Common myeloid progenitor, CD34-positive (primary cell): Measurements from ENCODE around the gene SLC35G4.

ENCODE experiments used
- CTCF ChIA-PET: fragments of 350-600 bp; sonication (Branson Sonifier 250); formaldehyde crosslinking; loops from one replicate; lab custom pipeline; 2021; ENCODE audit warnings: antibody characterized with exemption; lab: Charles Lee
- POLR2A ChIA-PET: fragments of 350-600 bp; sonication (Branson Sonifier 250); formaldehyde crosslinking; loops from one replicate; lab custom pipeline; 2021; ENCODE audit warnings: antibody characterized with exemption; lab: Charles Lee
- DNase-seq, 3 donors: peaks; one replicate each; pipeline versions ENCODE4 v3.0.0 to v3.0.0-alpha.2; 2013
- H3K27ac ChIP-seq, 2 experiments: 1 replicate in 1 of 2; 2 replicates in 1 of 2; pipeline ENCODE4 v1.7.0; 2013; ENCODE audit warnings: inconsistent platforms in 2 of 2, low read length in 2 of 2, mild to moderate bottlenecking in 2 of 2, low read depth in 1 of 2, moderate library complexity in 1 of 2; ENCODE audit not compliant: severe bottlenecking in 2 of 2, insufficient read depth in 1 of 2, poor library complexity in 1 of 2
- H3K27me3 ChIP-seq, 5 experiments: replicated peaks in 2 of 5; 1 replicate in 3 of 5; 2 replicates in 2 of 5; pipeline versions ENCODE4 v1.6.1 to v1.7.0; 2013; ENCODE audit warnings: low read length in 4 of 5, mild to moderate bottlenecking in 2 of 5, moderate library complexity in 2 of 5, inconsistent platforms in 1 of 5; ENCODE audit not compliant: insufficient read depth in 5 of 5, control insufficient read depth in 4 of 5
- H3K36me3 ChIP-seq, 4 experiments: 1 replicate in 2 of 4; 2 replicates in 2 of 4; pipeline versions ENCODE4 v1.6.1 to v1.7.0; 2013; ENCODE audit warnings: low read length in 3 of 4, control low read depth in 1 of 4, mild to moderate bottlenecking in 1 of 4; ENCODE audit not compliant: control insufficient read depth in 4 of 4, insufficient read depth in 4 of 4
- H3K4me1 ChIP-seq, 4 experiments: 1 replicate in 3 of 4; 2 replicates in 1 of 4; pipeline versions ENCODE4 v1.6.1 to v1.7.1; 2013; ENCODE audit warnings: low read length in 3 of 4, mild to moderate bottlenecking in 3 of 4, control low read depth in 1 of 4, inconsistent platforms in 1 of 4, moderate library complexity in 1 of 4; ENCODE audit not compliant: control insufficient read depth in 4 of 4, insufficient read depth in 4 of 4; ENCODE audit errors: control extremely low read depth in 1 of 4
- H3K4me3 ChIP-seq, 7 experiments: 1 replicate in 4 of 7; 2 replicates in 3 of 7; pipeline versions ENCODE4 v1.5.1 to v1.7.0; 2013; ENCODE audit warnings: mild to moderate bottlenecking in 7 of 7, low read length in 6 of 7, moderate library complexity in 6 of 7, inconsistent platforms in 2 of 7, low read depth in 2 of 7, control low read depth in 1 of 7; ENCODE audit not compliant: insufficient read depth in 4 of 7, control insufficient read depth in 1 of 7; ENCODE audit errors: extremely low read depth in 1 of 7
- H3K9me3 ChIP-seq, 5 experiments: 1 replicate in 4 of 5; 2 replicates in 1 of 5; pipeline versions ENCODE4 v1.6.1 to v1.7.1; 2013; ENCODE audit warnings: low read length in 4 of 5, mild to moderate bottlenecking in 2 of 5, inconsistent platforms in 1 of 5, low read depth in 1 of 5, moderate library complexity in 1 of 5; ENCODE audit not compliant: control insufficient read depth in 4 of 5, insufficient read depth in 2 of 5; ENCODE audit errors: control extremely low read depth in 1 of 5
- whole genome bisulfite sequencing: methylation state at CpG from one replicate; pipeline ENCODE4 v1.1.5; 2013; ENCODE audit not compliant: insufficient coverage; 5-methylcytosine and 5-hydroxymethylcytosine counted together

SLC35G4 gene

GRCh38 chr18:11657554-11657953, 48.2 kb downstream of the SLC35G4 start:
- WGBS, result 94% methylated on average over 6 of the region's 8 CpGs
- POLR2A ChIA-PET, result no interaction called here
- H3K27me3 ChIP-seq, result peaks cover 0 to 17% (median 10%) of the 10 kb centered on the region in 5 experiments

GRCh38 chr18:11658019-11658418, 48.6 kb downstream of the SLC35G4 start:
- H3K4me3 ChIP-seq, result no peak overlapping the region
- H3K27me3 ChIP-seq, result peaks cover 0 to 17% (median 10%) of the 10 kb centered on the region in 5 experiments
- 88% methylated on average over 5 of the region's 5 CpGs for WGBS
- H3K4me1 ChIP-seq, result peaks cover 0 to 6% (median 3%) of the 10 kb centered on the region in 4 experiments
- no peak for DNase-seq
- H3K9me3 ChIP-seq, result peaks cover 0 to 3% (median 1%) of the 10 kb centered on the region in 5 experiments
- H3K36me3 ChIP-seq, result no peaks in the 10 kb centered on the region
- CTCF ChIA-PET, result interaction anchor here (2.1 kb wide), 1 partner anchor 8 kb away, joined by 5 read pairs; no protein-coding TSS in a partner anchor
- POLR2A ChIA-PET, result no interaction called here
- no peak overlapping the region for H3K27ac ChIP-seq

More at GRCh38 chr18:11657554-11657953, 48.2 kb downstream of the SLC35G4 start:
- H3K4me3 ChIP-seq, result no peak overlapping the region
- DNase-seq, result no peak
- CTCF ChIA-PET, result interaction anchor here (2.1 kb wide), 1 partner anchor 9 kb away, joined by 5 read pairs; no protein-coding TSS in a partner anchor
- H3K9me3 ChIP-seq, result peaks cover 0 to 3% (median 1%) of the 10 kb centered on the region in 5 experiments
- H3K4me1 ChIP-seq, result peaks cover 0 to 8% (median 3%) of the 10 kb centered on the region in 4 experiments
- no peak overlapping the region for H3K27ac ChIP-seq
- no peaks in the 10 kb centered on the region for H3K36me3 ChIP-seq

- Histone ChIP-seq H3K36me3 (no peaks in the 10 kb centered on the region), H3K27ac (no peak overlapping the region), H3K4me1 (peaks cover 0 to 6% (median 3%) of the 10 kb centered on the region in 4 experiments), H3K9me3 (peaks cover 0 to 3% (median 1%) of the 10 kb centered on the region in 5 experiments), H3K4me3 (no peak overlapping the region), H3K27me3 (peaks cover 0 to 17% (median 7%) of the 10 kb centered on the region in 5 experiments)
- DNase-seq, result no peak
- ChIA-PET POLR2A (no interaction called here), CTCF (interaction anchor here (1.0 kb wide), 1 partner anchor 9 kb away, joined by 3 read pairs; no protein-coding TSS in a partner anchor)
- WGBS, result 100% methylated on average over 6 of the region's 6 CpGs
These were observed 49.6 kb downstream of the SLC35G4 start for GRCh38 chr18:11658989-11659388.
